K562 (cell line): ENCODE measurements around the gene MPV17L2. TPM values are rescaled to one million over a fixed set of nuclear protein-coding genes. Genes with fewer than 3 reads are reported as not detected.

Experiments used
- ARID1B ChIP-seq: fragments of 450-650 bp; IDR thresholded peaks from 2 replicates; pipeline ENCODE4 v1.6.1; 2016; ENCODE audit warnings: antibody characterized with exemption, mild to moderate bottlenecking, inconsistent platforms
- FIP1L1 ChIP-seq: fragments of 200-400 bp; formaldehyde crosslinking; IDR thresholded peaks from 2 replicates; pipeline ENCODE4 v1.6.1; 2018; ENCODE audit warnings: mild to moderate bottlenecking, low read depth, low read length; ENCODE audit not compliant: poor library complexity, severe bottlenecking
- HDAC6 ChIP-seq: IDR thresholded peaks from 2 replicates; pipeline ENCODE4 v1.6.1; 2012; ENCODE audit warnings: low read depth, mild to moderate bottlenecking, control low read depth, inconsistent platforms, low read length, moderate library complexity
- KDM2B ChIP-seq: fragments of 250-450 bp; sonication (Bioruptor Pico); IDR thresholded peaks from 2 replicates; pipeline ENCODE4 v1.8.0; 2021; ENCODE audit warnings: mild to moderate bottlenecking, moderate library complexity
- MBD2 ChIP-seq: sonication (generic); IDR thresholded peaks from 2 replicates; pipeline ENCODE4 v1.6.1; 2016; ENCODE audit warnings: low read depth, borderline replicate concordance
- NR2F6 ChIP-seq: fragments of 450-650 bp; formaldehyde crosslinking; IDR thresholded peaks from 2 replicates; pipeline ENCODE4 v1.4.0; 2020; ENCODE audit warnings: mild to moderate bottlenecking
- PHF20 ChIP-seq: fragments of 450-650 bp; IDR thresholded peaks from 2 replicates; pipeline ENCODE4 v1.6.1; 2018; ENCODE audit not compliant: partially characterized antibody
- RAD21 ChIP-seq, 2 experiments: fragments of 250-450 bp in 1 of 2; fragments of 450-650 bp in 1 of 2; sonication (Bioruptor Pico) in 1 of 2; formaldehyde crosslinking in 1 of 2; IDR thresholded peaks in 1 of 2; conservative IDR thresholded peaks in 1 of 2; 2 replicates each; pipeline versions ENCODE4 v1.4.0 to v1.8.0; 2020 to 2022; ENCODE audit warnings: mild to moderate bottlenecking in 2 of 2, moderate library complexity in 1 of 2
- U2AF1 ChIP-seq: fragments of 200-400 bp; formaldehyde crosslinking; optimal IDR thresholded peaks from 2 replicates; pipeline ENCODE3; 2017; ENCODE audit warnings: mild to moderate bottlenecking, low read depth, low read length, moderate library complexity
- polyA plus RNA-seq, 8 experiments: library from polyadenylated mRNA; depleted of rRNA in 4 of 8; stranded (reverse) in 5 of 8; unstranded in 3 of 8; fragments of >200 nt; fragmentation: Nextera tagmentation in 2 of 8; fragmentation: Illumina TruSeq in 1 of 8; extraction: Ambion mirVana in 2 of 8; extraction: Trizol in 1 of 8; gene quantifications; 2 replicates each; pipeline versions ENCODE4 v1.2.1 to v1.2.3, GENCODE V29; 2011 to 2014; ENCODE audit warnings: inconsistent platforms in 1 of 8, missing spikeins in 1 of 8
- total RNA-seq, 7 experiments: library from RNA; depleted of rRNA in 6 of 7; stranded (reverse); fragments of >200 nt in 6 of 7; fragmentation: Illumina TruSeq in 2 of 7; extraction: Trizol in 2 of 7; gene quantifications; 2 replicates each; pipeline versions ENCODE4 v1.2.1 to v1.2.3, GENCODE V29; 2011 to 2021; ENCODE audit warnings: low replicate concordance in 1 of 7
- TF ChIP-seq, protein P1 (sequence below): IDR thresholded peaks from 2 replicates; pipeline ENCODE4 v1.6.1; 2016; ENCODE audit warnings: missing genetic modification characterization, missing compliant biosample characterization
- TF ChIP-seq, protein P2 (sequence below), 2 experiments: IDR thresholded peaks; 2 replicates each; pipeline ENCODE4 v1.6.1; 2012; ENCODE audit warnings: improper control_type of control experiment in 2 of 2, low read depth in 2 of 2, low read length in 2 of 2, borderline replicate concordance in 1 of 2
- TF ChIP-seq, protein P3 (sequence below): fragments of 250-450 bp; sonication (Bioruptor Pico); IDR thresholded peaks from 2 replicates; pipeline ENCODE4 v1.9.0; 2021; ENCODE audit warnings: mild to moderate bottlenecking, inconsistent platforms
- TF ChIP-seq, protein P4 (sequence below), 2 experiments: fragments of 450-650 bp; IDR thresholded peaks; 2 replicates each; pipeline ENCODE4 v1.6.1; 2018; ENCODE audit warnings: mild to moderate bottlenecking in 2 of 2, low read depth in 1 of 2; ENCODE audit not compliant: partially characterized antibody in 2 of 2

Gene MPV17L2
- total and polyA plus RNA-seq, 9 of the 15 experiments (the other 6 are each of a cell fraction or from before 2014, with no cell fraction given), result 10.6 to 60.2 (median 28.5) TPM

DNA sequence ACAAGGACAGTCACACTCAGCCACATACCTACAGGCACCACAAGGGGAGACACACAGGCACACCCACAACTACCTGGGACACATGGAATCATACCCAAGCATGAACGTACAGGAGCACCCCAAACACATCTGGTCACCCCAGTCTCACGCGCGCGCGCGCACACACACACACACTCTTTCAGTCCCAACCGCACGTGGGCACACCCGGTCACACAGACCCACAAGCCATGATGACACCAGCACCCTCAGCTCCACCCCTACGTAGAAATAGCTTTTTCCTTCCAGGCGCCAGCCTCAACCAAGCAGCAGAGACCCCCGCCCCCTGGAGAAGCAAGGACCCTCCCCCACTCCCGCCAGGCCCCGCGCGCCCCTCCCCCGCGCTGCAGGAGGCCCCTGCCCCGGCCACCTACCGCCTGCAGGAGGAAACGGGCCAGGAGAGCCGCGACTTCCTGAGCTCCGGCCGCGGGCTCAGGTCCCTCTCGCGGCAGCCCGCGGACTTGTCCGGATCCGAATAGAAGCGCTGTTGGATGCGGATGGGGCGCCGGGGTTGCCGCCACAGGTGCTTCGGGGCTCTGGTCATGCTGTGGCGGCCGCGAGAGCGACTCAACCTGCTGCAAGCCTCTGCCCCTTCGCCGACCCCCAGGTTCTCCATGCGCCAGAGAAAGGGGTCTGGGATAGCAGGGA is 39.7 kb downstream of the MPV17L2 start (continued):
- TF ChIP-seq, protein P1, sequence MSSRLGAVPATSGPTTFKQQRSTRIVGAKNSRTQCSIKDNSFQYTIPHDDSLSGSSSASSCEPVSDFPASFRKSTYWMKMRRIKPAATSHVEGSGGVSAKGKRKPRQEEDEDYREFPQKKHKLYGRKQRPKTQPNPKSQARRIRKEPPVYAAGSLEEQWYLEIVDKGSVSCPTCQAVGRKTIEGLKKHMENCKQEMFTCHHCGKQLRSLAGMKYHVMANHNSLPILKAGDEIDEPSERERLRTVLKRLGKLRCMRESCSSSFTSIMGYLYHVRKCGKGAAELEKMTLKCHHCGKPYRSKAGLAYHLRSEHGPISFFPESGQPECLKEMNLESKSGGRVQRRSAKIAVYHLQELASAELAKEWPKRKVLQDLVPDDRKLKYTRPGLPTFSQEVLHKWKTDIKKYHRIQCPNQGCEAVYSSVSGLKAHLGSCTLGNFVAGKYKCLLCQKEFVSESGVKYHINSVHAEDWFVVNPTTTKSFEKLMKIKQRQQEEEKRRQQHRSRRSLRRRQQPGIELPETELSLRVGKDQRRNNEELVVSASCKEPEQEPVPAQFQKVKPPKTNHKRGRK (tag), result no peak
- TF ChIP-seq, protein P2, sequence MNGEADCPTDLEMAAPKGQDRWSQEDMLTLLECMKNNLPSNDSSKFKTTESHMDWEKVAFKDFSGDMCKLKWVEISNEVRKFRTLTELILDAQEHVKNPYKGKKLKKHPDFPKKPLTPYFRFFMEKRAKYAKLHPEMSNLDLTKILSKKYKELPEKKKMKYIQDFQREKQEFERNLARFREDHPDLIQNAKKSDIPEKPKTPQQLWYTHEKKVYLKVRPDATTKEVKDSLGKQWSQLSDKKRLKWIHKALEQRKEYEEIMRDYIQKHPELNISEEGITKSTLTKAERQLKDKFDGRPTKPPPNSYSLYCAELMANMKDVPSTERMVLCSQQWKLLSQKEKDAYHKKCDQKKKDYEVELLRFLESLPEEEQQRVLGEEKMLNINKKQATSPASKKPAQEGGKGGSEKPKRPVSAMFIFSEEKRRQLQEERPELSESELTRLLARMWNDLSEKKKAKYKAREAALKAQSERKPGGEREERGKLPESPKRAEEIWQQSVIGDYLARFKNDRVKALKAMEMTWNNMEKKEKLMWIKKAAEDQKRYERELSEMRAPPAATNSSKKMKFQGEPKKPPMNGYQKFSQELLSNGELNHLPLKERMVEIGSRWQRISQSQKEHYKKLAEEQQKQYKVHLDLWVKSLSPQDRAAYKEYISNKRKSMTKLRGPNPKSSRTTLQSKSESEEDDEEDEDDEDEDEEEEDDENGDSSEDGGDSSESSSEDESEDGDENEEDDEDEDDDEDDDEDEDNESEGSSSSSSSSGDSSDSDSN (IDR thresholded peaks at IDR 0.05; ENCODE audit: borderline replicate concordance in 1 of 2, low read depth in 2 of 2, low read length in 2 of 2), result peak in 1 of 2 experiments; percentile 34; a peak in 1 of 4 replicates
- TF ChIP-seq, protein P3, sequence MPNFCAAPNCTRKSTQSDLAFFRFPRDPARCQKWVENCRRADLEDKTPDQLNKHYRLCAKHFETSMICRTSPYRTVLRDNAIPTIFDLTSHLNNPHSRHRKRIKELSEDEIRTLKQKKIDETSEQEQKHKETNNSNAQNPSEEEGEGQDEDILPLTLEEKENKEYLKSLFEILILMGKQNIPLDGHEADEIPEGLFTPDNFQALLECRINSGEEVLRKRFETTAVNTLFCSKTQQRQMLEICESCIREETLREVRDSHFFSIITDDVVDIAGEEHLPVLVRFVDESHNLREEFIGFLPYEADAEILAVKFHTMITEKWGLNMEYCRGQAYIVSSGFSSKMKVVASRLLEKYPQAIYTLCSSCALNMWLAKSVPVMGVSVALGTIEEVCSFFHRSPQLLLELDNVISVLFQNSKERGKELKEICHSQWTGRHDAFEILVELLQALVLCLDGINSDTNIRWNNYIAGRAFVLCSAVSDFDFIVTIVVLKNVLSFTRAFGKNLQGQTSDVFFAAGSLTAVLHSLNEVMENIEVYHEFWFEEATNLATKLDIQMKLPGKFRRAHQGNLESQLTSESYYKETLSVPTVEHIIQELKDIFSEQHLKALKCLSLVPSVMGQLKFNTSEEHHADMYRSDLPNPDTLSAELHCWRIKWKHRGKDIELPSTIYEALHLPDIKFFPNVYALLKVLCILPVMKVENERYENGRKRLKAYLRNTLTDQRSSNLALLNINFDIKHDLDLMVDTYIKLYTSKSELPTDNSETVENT (CRISPR knock-in tag), result no peak
- TF ChIP-seq, protein P4, sequence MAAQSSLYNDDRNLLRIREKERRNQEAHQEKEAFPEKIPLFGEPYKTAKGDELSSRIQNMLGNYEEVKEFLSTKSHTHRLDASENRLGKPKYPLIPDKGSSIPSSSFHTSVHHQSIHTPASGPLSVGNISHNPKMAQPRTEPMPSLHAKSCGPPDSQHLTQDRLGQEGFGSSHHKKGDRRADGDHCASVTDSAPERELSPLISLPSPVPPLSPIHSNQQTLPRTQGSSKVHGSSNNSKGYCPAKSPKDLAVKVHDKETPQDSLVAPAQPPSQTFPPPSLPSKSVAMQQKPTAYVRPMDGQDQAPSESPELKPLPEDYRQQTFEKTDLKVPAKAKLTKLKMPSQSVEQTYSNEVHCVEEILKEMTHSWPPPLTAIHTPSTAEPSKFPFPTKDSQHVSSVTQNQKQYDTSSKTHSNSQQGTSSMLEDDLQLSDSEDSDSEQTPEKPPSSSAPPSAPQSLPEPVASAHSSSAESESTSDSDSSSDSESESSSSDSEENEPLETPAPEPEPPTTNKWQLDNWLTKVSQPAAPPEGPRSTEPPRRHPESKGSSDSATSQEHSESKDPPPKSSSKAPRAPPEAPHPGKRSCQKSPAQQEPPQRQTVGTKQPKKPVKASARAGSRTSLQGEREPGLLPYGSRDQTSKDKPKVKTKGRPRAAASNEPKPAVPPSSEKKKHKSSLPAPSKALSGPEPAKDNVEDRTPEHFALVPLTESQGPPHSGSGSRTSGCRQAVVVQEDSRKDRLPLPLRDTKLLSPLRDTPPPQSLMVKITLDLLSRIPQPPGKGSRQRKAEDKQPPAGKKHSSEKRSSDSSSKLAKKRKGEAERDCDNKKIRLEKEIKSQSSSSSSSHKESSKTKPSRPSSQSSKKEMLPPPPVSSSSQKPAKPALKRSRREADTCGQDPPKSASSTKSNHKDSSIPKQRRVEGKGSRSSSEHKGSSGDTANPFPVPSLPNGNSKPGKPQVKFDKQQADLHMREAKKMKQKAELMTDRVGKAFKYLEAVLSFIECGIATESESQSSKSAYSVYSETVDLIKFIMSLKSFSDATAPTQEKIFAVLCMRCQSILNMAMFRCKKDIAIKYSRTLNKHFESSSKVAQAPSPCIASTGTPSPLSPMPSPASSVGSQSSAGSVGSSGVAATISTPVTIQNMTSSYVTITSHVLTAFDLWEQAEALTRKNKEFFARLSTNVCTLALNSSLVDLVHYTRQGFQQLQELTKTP (IDR thresholded peaks at IDR 0.05; ENCODE audit: low read depth in 1 of 2, partially characterized antibody in 2 of 2), result no peak
- TF ChIP-seq KDM2B (CRISPR knock-in tag) (0 out of 2 replicates have a peak, but pooled peaks have one; percentile 16), U2AF1 (peak; percentile 26), MBD2 (no peak), PHF20 (peak; percentile 23), ARID1B (no peak), HDAC6 (no peak), RAD21 (CRISPR knock-in tag; conservative IDR thresholded peaks at IDR 0.05 in 1 of 2, IDR thresholded peaks at IDR 0.05 in 1 of 2) (peak in 1 of 2 experiments; percentile 37; a peak in 2 of 4 replicates), NR2F6 (no peak), FIP1L1 (peak; percentile 76)
